ENCODE results near the gene HERPUD1. TPM values are rescaled to one million over a fixed set of nuclear protein-coding genes. Genes with fewer than 3 reads are reported as not detected.

The HERPUD1 gene
- polyA plus RNA-seq, 5 donors: 95.7 to 124 (median 104) TPM

GRCh38 chr16:56910112-56910511, 21.8 kb upstream of the HERPUD1 start:
- no peak for DNase-seq

GRCh38 chr16:56910654-56911539, 21.0 kb upstream of the HERPUD1 start:
- no peak for DNase-seq

GRCh38 chr16:56911771-56912571, 20.0 kb upstream of the HERPUD1 start:
- no peak for DNase-seq

GRCh38 chr16:56912746-56913708, 18.9 kb upstream of the HERPUD1 start:
- no peak for DNase-seq

- DNase-seq: no peak
These were observed 17.0 kb upstream of the HERPUD1 start for GRCh38 chr16:56914896-56915295.

GRCh38 chr16:56915336-56916119, 16.4 kb upstream of the HERPUD1 start:
- no peak for DNase-seq

- no peak for DNase-seq
These were observed 15.2 kb upstream of the HERPUD1 start for GRCh38 chr16:56916571-56917403.

GRCh38 chr16:56918467-56919012, 13.4 kb upstream of the HERPUD1 start:
- no peak for DNase-seq

GRCh38 chr16:56919099-56919800, 12.7 kb upstream of the HERPUD1 start:
- no peak for DNase-seq

GRCh38 chr16:56921571-56921970, 10.4 kb upstream of the HERPUD1 start:
- DNase-seq: no peak

GRCh38 chr16:56923481-56924091, 8.4 kb upstream of the HERPUD1 start:
- DNase-seq: no peak

GRCh38 chr16:56927471-56927870, 4.5 kb upstream of the HERPUD1 start:
- DNase-seq: no peak

- no peak for DNase-seq
These were observed 2.3 kb upstream of the HERPUD1 start for GRCh38 chr16:56929639-56930038.

GRCh38 chr16:56930486-56931270, 1.3 kb upstream of the HERPUD1 start:
- peak; percentile 78 to 82 for DNase-seq

- no peak for DNase-seq
These were observed 561 bp upstream of the HERPUD1 start for GRCh38 chr16:56931271-56931891.

GRCh38 chr16:56932721-56933619, 1.0 kb downstream of the HERPUD1 start:
- DNase-seq: peak; percentile 73 to 77

All from right lung (tissue), 5 donors.